ENCODE measurements around the gene SOWAHB.

SOWAHB gene

DNA sequence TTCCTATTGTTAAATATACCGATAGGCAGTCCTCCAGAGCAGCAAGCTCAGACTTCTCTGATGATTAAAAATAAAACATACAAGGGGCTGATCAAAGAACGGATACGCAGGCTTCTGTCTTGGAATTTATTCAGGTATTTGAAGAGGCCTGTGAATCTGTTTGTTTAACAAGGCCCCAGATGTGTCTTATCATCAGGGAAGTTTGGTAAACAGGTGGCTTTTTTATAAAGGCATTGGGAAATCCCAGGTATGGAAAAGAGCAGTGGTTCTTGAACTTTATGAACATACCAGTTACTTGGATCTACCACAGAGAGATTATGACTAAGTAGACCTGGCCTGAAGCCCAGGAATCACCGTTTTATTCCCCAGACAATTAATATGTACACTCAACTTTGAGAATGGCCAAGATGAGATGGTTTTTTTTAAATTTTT is 47.9 kb downstream of the SOWAHB start:
- DNase-seq, result no peak
